ENCODE measurements around the gene CSH1.

The CSH1 gene

DNA sequence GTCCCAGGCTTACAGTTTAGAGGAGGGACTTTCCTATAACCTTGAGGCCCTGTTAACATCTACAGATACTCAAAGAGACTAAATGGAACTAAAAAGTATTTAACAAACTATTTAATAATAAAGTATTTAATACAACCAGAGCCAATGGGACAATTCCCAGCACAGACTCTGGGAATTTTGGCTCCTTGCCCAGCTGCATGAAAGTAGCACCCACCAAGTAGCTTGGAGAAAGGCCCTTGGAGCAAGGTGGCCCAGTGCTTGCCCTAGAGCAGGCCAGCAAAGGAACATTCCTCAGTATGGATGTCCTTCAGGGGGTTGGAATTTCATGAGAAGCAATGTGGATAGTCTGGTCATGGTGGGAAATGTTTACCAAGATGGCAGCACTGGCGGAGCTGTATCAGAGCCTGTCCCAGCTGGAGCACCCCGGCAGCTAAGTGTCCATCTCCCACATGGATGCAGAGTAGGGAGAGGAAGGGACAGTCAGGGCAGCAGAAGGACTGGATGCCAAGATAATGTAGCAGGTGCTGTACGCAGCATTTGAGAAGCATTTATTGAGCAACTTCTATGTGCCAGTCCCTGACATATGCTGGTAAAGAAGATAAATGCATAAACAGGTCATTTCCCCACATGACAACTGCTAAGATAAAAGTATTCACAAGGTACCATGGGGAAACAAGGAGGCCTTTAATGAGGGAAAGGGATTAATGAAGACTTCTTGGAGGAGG is 48.7 kb downstream of the CSH1 start:
- Histone ChIP-seq H3K9ac (ENCODE audit: low read depth, low read length) (no peak overlapping the region), H3K27me3 (ENCODE audit: control insufficient read depth, insufficient read depth, low read length) (peaks cover 29% of the 10 kb centered on the region), H3K4me3 (ENCODE audit: low read depth, low read length) (no peak overlapping the region), H3K9me3 (ENCODE audit: control insufficient read depth, insufficient read depth, low read length) (no peaks in the 10 kb centered on the region), H3K36me3 (ENCODE audit: control insufficient read depth, insufficient read depth, low read length) (no peaks in the 10 kb centered on the region), H3K4me1 (ENCODE audit: control insufficient read depth, insufficient read depth, low read length) (peaks cover 4% of the 10 kb centered on the region)

DNA sequence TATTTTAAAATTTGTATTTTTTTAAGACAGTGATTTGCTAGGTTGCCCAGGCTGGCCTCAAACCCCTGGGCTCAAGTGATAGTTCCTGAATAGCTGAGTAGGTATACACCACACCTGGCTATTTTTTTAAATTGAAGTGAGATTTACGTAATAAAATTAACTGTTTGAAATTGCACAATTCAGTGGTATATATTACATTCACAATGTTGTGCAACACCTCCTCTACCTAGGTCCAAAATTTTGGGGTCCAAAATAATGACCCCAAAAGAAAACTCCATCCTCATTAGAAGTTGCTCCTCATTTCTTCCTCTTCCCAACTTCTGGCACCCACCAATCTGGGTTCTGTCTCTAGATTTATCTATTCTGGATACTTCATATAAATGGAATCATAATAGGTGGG is 50.9 kb downstream of the CSH1 start:
- H3K4me3 ChIP-seq (ENCODE audit: low read depth, low read length): no peak overlapping the region
- peaks cover 29% of the 10 kb centered on the region for H3K27me3 ChIP-seq (ENCODE audit: control insufficient read depth, insufficient read depth, low read length)
- H3K9ac ChIP-seq (ENCODE audit: low read depth, low read length): no peak overlapping the region
- H3K36me3 ChIP-seq (ENCODE audit: control insufficient read depth, insufficient read depth, low read length): no peaks in the 10 kb centered on the region
- H3K4me1 ChIP-seq (ENCODE audit: control insufficient read depth, insufficient read depth, low read length): peaks cover 8% of the 10 kb centered on the region
- no peaks in the 10 kb centered on the region for H3K9me3 ChIP-seq (ENCODE audit: control insufficient read depth, insufficient read depth, low read length)
